ENCODE data around the gene FBXL17.

- no peak for TF ChIP-seq ZBTB7A (IDR thresholded peaks at IDR 0.05; ENCODE audit: borderline replicate concordance, control insufficient read depth, low read depth, low read length)
- no peak for TF ChIP-seq POLR2A (conservative IDR thresholded peaks at IDR 0.05)
- TF ChIP-seq MAX (CRISPR knock-in tag; IDR thresholded peaks at IDR 0.05) = no peak
- no peak for TF ChIP-seq ATF3 (IDR thresholded peaks at IDR 0.05)
- TF ChIP-seq ATF3 (CRISPR knock-in tag; conservative IDR thresholded peaks at IDR 0.05) = no peak
- TF ChIP-seq CHD4 (IDR thresholded peaks at IDR 0.05; ENCODE audit: insufficient read depth, insufficient replicate concordance, low read depth, low read length, poor library complexity, severe bottlenecking) = no peak
These were observed 159.9 kb downstream of the FBXL17 start for GRCh38 chr5:108222011-108222410.

Data from K562 (cell line).